LHCN-M2 (cell line): ENCODE results near the gene KCMF1. TPM values are rescaled to one million over a fixed set of nuclear protein-coding genes. Genes with fewer than 3 reads are reported as not detected.

ENCODE experiments used
- DNase-seq: peaks from one replicate; pipeline ENCODE4 v3.0.0-alpha.2; 2012; ENCODE audit warnings: low read depth
- total RNA-seq: library from RNA; depleted of rRNA; stranded (reverse); fragments of >200 nt; gene quantifications from 2 replicates; pipeline ENCODE4 v1.2.3, GENCODE V29; 2014

KCMF1 gene
- total RNA-seq, 1 experiment from 2014 or later, result 62.2 TPM

GRCh38 chr2:85022232-85022631 is 51.3 kb downstream of the KCMF1 start:
- no peak for DNase-seq

- no peak for DNase-seq
Observed at GRCh38 chr2:85024372-85025047, 53.5 kb downstream of the KCMF1 start.

GRCh38 chr2:85032621-85033020 is 61.7 kb downstream of the KCMF1 start:
- peak; percentile 26 for DNase-seq

GRCh38 chr2:85033388-85033787 is 62.4 kb downstream of the KCMF1 start:
- DNase-seq, result no peak

GRCh38 chr2:85034158-85034557 is 63.2 kb downstream of the KCMF1 start:
- DNase-seq, result no peak

GRCh38 chr2:85037622-85038021 is 66.7 kb downstream of the KCMF1 start:
- DNase-seq, result no peak

- no peak for DNase-seq
Observed at GRCh38 chr2:85042330-85042729, 71.4 kb downstream of the KCMF1 start.

- no peak for DNase-seq
Observed at GRCh38 chr2:85048534-85048933, 77.6 kb downstream of the KCMF1 start.

- DNase-seq, result no peak
Observed at GRCh38 chr2:85049236-85049635, 78.3 kb downstream of the KCMF1 start.

GRCh38 chr2:85053802-85054201 is 82.8 kb downstream of the KCMF1 start:
- DNase-seq, result peak; percentile 59

- no peak for DNase-seq
Observed at GRCh38 chr2:85057226-85057962, 86.4 kb downstream of the KCMF1 start.

- DNase-seq, result peak; percentile 14
Observed at GRCh38 chr2:85061896-85062295, 90.9 kb downstream of the KCMF1 start.

GRCh38 chr2:85062565-85062964 is 91.6 kb downstream of the KCMF1 start:
- no peak for DNase-seq

- DNase-seq, result no peak
Observed at GRCh38 chr2:85063981-85064599, 93.1 kb downstream of the KCMF1 start.

GRCh38 chr2:85064927-85065577 is 94.1 kb downstream of the KCMF1 start:
- DNase-seq, result no peak

- DNase-seq, result no peak
Observed at GRCh38 chr2:85066006-85066740, 95.2 kb downstream of the KCMF1 start.

- DNase-seq, result peak; percentile 64
Observed at GRCh38 chr2:85066874-85067351, 96.0 kb downstream of the KCMF1 start.

- peak; percentile 19 for DNase-seq
Observed at GRCh38 chr2:85071096-85071495, 100.1 kb downstream of the KCMF1 start.

GRCh38 chr2:85073033-85073432 is 102.1 kb downstream of the KCMF1 start:
- no peak for DNase-seq

GRCh38 chr2:85076618-85077274 is 105.8 kb downstream of the KCMF1 start:
- DNase-seq, result no peak
